PC-9 (cell line): ENCODE results near the gene TMEM270. TPM values are rescaled to one million over a fixed set of nuclear protein-coding genes. Genes with fewer than 3 reads are reported as not detected.

ENCODE experiments used
- BruUV-seq: library from RNA; stranded (reverse); fragments of 400-500 nt; replicated peaks from 2 replicates; lab custom pipeline; 2021; lab: Mats Ljungman, UMichigan
- CTCF ChIA-PET: fragments of 300-600 bp; sonication (Branson Sonifier 250); formaldehyde crosslinking; loops from one replicate; lab custom pipeline; 2022; ENCODE audit warnings: antibody characterized with exemption; lab: Charles Lee
- POLR2A ChIA-PET: fragments of 300-600 bp; sonication (Branson Sonifier 250); formaldehyde crosslinking; loops from one replicate; lab custom pipeline; 2022; ENCODE audit warnings: antibody characterized with exemption; ENCODE audit not compliant: unreplicated experiment; lab: Charles Lee
- DNase-seq, 2 experiments: peaks; one replicate each; pipeline versions ENCODE4 v3.0.0 to v3.0.0-alpha.2; 2015 to 2022; ENCODE audit warnings: mixed read lengths in 1 of 2
- H2AFZ ChIP-seq: fragments of 200-600 bp; sonication (generic); 2 replicates; pipeline ENCODE4 v1.8.1; 2017; ENCODE audit warnings: antibody characterized with exemption
- H3F3A ChIP-seq: fragments of 200-600 bp; sonication (generic); 2 replicates; pipeline ENCODE4 v1.8.1; 2017; ENCODE audit warnings: antibody characterized with exemption, mild to moderate bottlenecking, low read depth; ENCODE audit not compliant: insufficient read depth
- H3K27ac ChIP-seq: fragments of 200-600 bp; sonication (generic); 2 replicates; pipeline ENCODE4 v1.6.1; 2016; ENCODE audit warnings: mixed run types
- H3K27me3 ChIP-seq: fragments of 200-600 bp; sonication (generic); 2 replicates; pipeline ENCODE4 v1.6.1; 2016; ENCODE audit warnings: low read depth, mixed run types; ENCODE audit not compliant: insufficient read depth
- H3K36me3 ChIP-seq: fragments of 200-600 bp; sonication (generic); 2 replicates; pipeline ENCODE4 v1.6.1; 2016; ENCODE audit warnings: low read depth, mixed run types
- H3K4me1 ChIP-seq: fragments of 200-600 bp; sonication (generic); replicated peaks from 2 replicates; pipeline ENCODE4 v1.6.1; 2016; ENCODE audit warnings: mixed run types; ENCODE audit not compliant: insufficient read depth
- H3K4me2 ChIP-seq: fragments of 200-600 bp; sonication (generic); 2 replicates; pipeline ENCODE4 v1.6.1; 2017; ENCODE audit warnings: mixed run types
- H3K4me3 ChIP-seq: fragments of 200-600 bp; sonication (generic); 2 replicates; pipeline ENCODE4 v1.6.1; 2016; ENCODE audit warnings: mixed run types
- H3K79me2 ChIP-seq: fragments of 200-600 bp; sonication (generic); 2 replicates; pipeline ENCODE4 v1.6.1; 2017; ENCODE audit warnings: low read depth, mixed run types
- H3K9me2 ChIP-seq: fragments of 200-600 bp; sonication (generic); 2 replicates; pipeline ENCODE4 v1.8.1; 2017; ENCODE audit warnings: mild to moderate bottlenecking; ENCODE audit not compliant: insufficient read depth
- H3K9me3 ChIP-seq: fragments of 200-600 bp; sonication (generic); 2 replicates; pipeline ENCODE4 v1.8.1; 2016; ENCODE audit warnings: low read depth; ENCODE audit not compliant: insufficient read depth
- H4K20me1 ChIP-seq: fragments of 200-600 bp; sonication (generic); 2 replicates; pipeline ENCODE4 v1.8.1; 2017; ENCODE audit not compliant: insufficient read depth
- CTCF ChIP-seq: fragments of 200-600 bp; sonication (generic); conservative IDR thresholded peaks from 2 replicates; pipeline ENCODE4 v1.6.1; 2017; ENCODE audit warnings: mixed run types, antibody characterized with exemption, mild to moderate bottlenecking, moderate library complexity
- EZH2 ChIP-seq: fragments of 200-600 bp; sonication (generic); IDR thresholded peaks from 2 replicates; pipeline ENCODE4 v1.8.0; 2017; ENCODE audit warnings: antibody characterized with exemption, low read depth
- intact Hi-C: fragments of 100-400 bp; cut with micrococcal nuclease; formaldehyde crosslinking; loops from one replicate; pipeline ENCODE4 v1.10.0; 2022; ENCODE audit not compliant: unreplicated experiment
- total RNA-seq: library from RNA; stranded (reverse); gene quantifications from 2 replicates; pipeline ENCODE4 v1.2.3, GENCODE V29; 2021

TMEM270 gene
- total RNA-seq, 1 experiment from 2014 or later: 0.72 TPM

GRCh38 chr7:73888959-73889358 lies 28.0 kb downstream of the TMEM270 start:
- no peak for DNase-seq
- Histone ChIP-seq H2AFZ (no peak overlapping the region), H3K4me1 (peaks cover 1% of the 10 kb centered on the region; the same call in 1 of the 2 replicates), H3K79me2 (no peaks in the 10 kb centered on the region), H3K9me3 (no peaks in the 10 kb centered on the region), H3K4me3 (no peak overlapping the region), H3K27ac (no peak overlapping the region), H3K4me2 (no peak overlapping the region), H3K36me3 (no peaks in the 10 kb centered on the region), H3K9me2 (no peaks in the 10 kb centered on the region), H4K20me1 (no peaks in the 10 kb centered on the region), H3F3A (no peaks in the 10 kb centered on the region; the same call in 1 of the 2 replicates), H3K27me3 (no peaks in the 10 kb centered on the region)
- intact Hi-C loops: no loop called here
- BruUV-seq: no TSS peak
- ChIA-PET POLR2A (no interaction called here), CTCF (interaction anchor here (0.6 kb wide), 1 partner anchor 114 kb away, joined by 3 read pairs; no protein-coding TSS in a partner anchor)
- TF ChIP-seq CTCF: no peak
- TF ChIP-seq EZH2: no peak

GRCh38 chr7:73890555-73891147 lies 29.7 kb downstream of the TMEM270 start:
- Histone ChIP-seq H2AFZ (no peak overlapping the region), H3K9me2 (no peaks in the 10 kb centered on the region), H4K20me1 (no peaks in the 10 kb centered on the region), H3K27ac (no peak overlapping the region), H3K4me1 (peaks cover 18% of the 10 kb centered on the region), H3K9me3 (no peaks in the 10 kb centered on the region), H3K4me2 (no peak overlapping the region), H3K36me3 (no peaks in the 10 kb centered on the region), H3K79me2 (no peaks in the 10 kb centered on the region), H3F3A (no peaks in the 10 kb centered on the region; the same call in 1 of the 2 replicates), H3K27me3 (no peaks in the 10 kb centered on the region), H3K4me3 (no peak overlapping the region)
- ChIA-PET POLR2A (no interaction called here), CTCF (no interaction called here)
- intact Hi-C loops: no loop called here
- TF ChIP-seq CTCF (no peak), EZH2 (no peak)
- no peak for DNase-seq
- no TSS peak for BruUV-seq

- Histone ChIP-seq H3K9me3 (no peaks in the 10 kb centered on the region), H3K4me1 (peaks cover 23% of the 10 kb centered on the region), H3K4me2 (no peak overlapping the region), H2AFZ (no peak overlapping the region), H4K20me1 (no peaks in the 10 kb centered on the region), H3F3A (peaks cover 3% of the 10 kb centered on the region; the same call in 1 of the 2 replicates), H3K27me3 (no peaks in the 10 kb centered on the region), H3K4me3 (no peak overlapping the region), H3K9me2 (no peaks in the 10 kb centered on the region), H3K79me2 (no peaks in the 10 kb centered on the region), H3K27ac (no peak overlapping the region), H3K36me3 (no peaks in the 10 kb centered on the region)
- BruUV-seq: no TSS peak
- DNase-seq: no peak
- ChIA-PET POLR2A (interaction anchor here (0.5 kb wide), 1 partner anchor 9 kb away, joined by 3 read pairs; no protein-coding TSS in a partner anchor), CTCF (no interaction called here)
- TF ChIP-seq EZH2: no peak
- TF ChIP-seq CTCF: no peak
- intact Hi-C loops: no loop called here
Measured at GRCh38 chr7:73891178-73891885, 30.4 kb downstream of the TMEM270 start.
